Measurements from ENCODE around the gene SPPL2B. TPM values are rescaled to one million over a fixed set of nuclear protein-coding genes. Genes with fewer than 3 reads are reported as not detected.
"Not testable (repeated sequence)": the region's sequence is repeated elsewhere in the genome, so short reads cannot be mapped to it uniquely, and the experiment has no call there.

SPPL2B gene
- polyA plus RNA-seq, 2 donors = 27.4 to 59.1 TPM

DNA sequence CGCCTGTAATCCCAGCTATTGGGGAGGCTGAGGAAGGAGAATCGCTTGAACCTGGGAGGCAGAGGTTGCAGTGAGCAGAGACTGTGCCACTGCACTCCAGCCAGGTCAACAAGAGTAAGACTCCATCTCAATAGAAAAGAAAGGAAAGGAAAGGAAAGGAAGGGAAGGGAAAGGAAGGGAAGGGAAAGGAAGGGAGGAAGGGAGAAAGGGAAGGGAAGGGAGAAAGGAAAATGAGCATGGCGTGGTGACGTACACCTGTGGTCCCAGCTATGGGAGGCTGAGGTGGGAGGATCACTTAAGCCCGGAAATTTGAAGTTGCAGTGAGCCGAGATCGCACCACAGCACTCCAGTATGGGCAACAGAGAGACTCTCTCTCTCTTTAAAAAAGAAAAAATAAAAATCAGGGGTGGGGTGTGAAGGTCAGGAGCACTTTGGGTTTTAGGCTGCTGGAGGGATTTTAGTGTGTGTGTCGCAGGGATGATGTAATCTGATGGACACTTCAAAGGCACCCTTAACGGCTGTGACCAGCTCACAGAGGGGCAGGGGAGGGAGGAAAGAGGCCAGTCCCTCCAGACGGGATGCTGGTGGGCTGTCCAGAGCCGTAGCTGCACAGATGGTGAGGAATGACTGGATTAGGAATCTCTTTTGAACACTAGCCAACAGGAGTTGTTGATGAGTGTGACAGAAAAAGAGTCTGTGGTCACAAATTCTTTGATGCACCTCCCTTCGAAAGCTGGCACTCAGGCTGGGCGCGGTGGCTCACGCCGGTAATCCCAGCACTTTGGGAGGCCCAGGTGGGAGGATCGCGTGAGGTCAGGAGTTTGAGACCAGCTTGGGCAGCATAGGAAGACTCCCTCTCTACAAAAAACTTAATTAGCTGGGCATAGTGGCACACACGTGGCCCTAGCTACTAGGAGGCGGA lies 59.1 kb downstream of the SPPL2B start:
- no peaks in the 10 kb centered on the region for H3K36me3 ChIP-seq (ENCODE audit: control insufficient read depth in 2 of 2, insufficient read depth in 2 of 2, low read length in 1 of 2)
- WGBS, 2 donors = 76 to 77% methylated on average over 20 of the region's 20 CpGs
- no peak overlapping the region for H3K4me3 ChIP-seq (ENCODE audit: low read depth in 1 of 2, low read length in 2 of 2)
- no peaks in the 10 kb centered on the region for H3K27me3 ChIP-seq (ENCODE audit: control insufficient read depth in 1 of 2, insufficient read depth in 2 of 2, low read length in 2 of 2)
- H3K4me1 ChIP-seq (ENCODE audit: control insufficient read depth in 2 of 2, insufficient read depth in 2 of 2, low read length in 1 of 2) = peaks cover 2 to 3% of the 10 kb centered on the region in 2 donors
- no peaks in the 10 kb centered on the region for H3K9me3 ChIP-seq (ENCODE audit: control insufficient read depth in 2 of 2, insufficient read depth in 1 of 2, low read depth in 1 of 2, low read length in 1 of 2)
- H3K27ac ChIP-seq (ENCODE audit: low read depth in 2 of 2, low read length in 1 of 2) = no peak overlapping the region

DNA sequence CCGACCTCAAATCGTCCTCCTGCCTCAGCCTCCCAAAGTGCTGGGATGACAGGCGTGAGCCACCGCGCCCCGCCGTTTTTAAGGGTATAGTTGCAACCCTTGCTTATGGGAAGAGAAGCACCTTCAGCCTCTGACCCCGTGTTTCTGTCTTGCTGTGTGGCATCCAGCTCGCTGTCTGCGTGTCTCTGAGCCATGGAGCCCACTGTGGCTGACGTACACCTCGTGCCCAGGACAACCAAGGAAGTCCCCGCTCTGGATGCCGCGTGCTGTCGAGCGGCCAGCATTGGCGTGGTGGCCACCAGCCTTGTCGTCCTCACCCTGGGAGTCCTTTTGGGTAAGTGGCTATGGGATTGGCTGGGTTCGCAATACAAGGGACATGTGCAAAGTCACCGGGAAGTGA lies 61.1 kb downstream of the SPPL2B start:
- 81 to 85% methylated on average over 21 of the region's 21 CpGs for WGBS, 2 donors
- Histone ChIP-seq H3K4me1 (ENCODE audit: control insufficient read depth in 2 of 2, insufficient read depth in 2 of 2, low read length in 1 of 2) (peaks cover 2 to 3% of the 10 kb centered on the region in 2 donors), H3K27ac (ENCODE audit: low read depth in 2 of 2, low read length in 1 of 2) (no peak overlapping the region), H3K9me3 (ENCODE audit: control insufficient read depth in 2 of 2, insufficient read depth in 1 of 2, low read depth in 1 of 2, low read length in 1 of 2) (no peaks in the 10 kb centered on the region), H3K27me3 (ENCODE audit: control insufficient read depth in 1 of 2, insufficient read depth in 2 of 2, low read length in 2 of 2) (no peaks in the 10 kb centered on the region), H3K36me3 (ENCODE audit: control insufficient read depth in 2 of 2, insufficient read depth in 2 of 2, low read length in 1 of 2) (no peaks in the 10 kb centered on the region), H3K4me3 (ENCODE audit: low read depth in 1 of 2, low read length in 2 of 2) (no peak overlapping the region)

DNA sequence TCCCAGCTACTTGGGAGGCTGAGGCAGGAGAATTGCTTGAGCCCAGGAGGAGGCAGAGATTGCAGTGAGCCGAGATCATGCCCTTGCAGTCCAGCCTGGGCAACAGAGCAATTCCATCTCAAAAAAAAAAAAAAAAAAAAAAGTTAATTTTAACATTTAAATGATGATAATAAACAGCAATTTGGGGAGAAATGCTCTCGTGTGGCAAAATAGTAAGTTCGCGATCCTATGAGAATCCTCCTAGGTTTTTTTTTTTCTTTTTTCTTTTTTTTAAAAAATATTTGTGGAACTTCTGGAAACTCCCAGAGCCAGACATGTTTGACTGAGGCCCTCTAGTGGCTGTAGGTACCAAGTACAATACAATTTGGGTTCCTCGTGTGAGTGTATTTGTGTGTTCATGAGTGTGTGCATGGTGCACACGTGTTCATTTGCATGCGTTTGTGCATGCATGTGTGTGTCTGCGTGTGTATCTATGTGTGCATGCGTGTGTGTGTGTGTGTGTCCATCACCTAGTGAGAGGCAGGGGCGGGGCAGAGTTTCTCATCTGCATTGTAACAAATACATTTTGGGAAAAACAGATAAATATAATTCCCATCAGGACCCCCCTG lies 62.7 kb downstream of the SPPL2B start:
- H3K9me3 ChIP-seq (ENCODE audit: control insufficient read depth in 2 of 2, insufficient read depth in 1 of 2, low read depth in 1 of 2, low read length in 1 of 2) = no peaks in the 10 kb centered on the region
- WGBS, 2 donors = 4 to 5% methylated on average over 10 of the region's 10 CpGs
- H3K36me3 ChIP-seq (ENCODE audit: control insufficient read depth in 2 of 2, insufficient read depth in 2 of 2, low read length in 1 of 2) = no peaks in the 10 kb centered on the region
- no peaks in the 10 kb centered on the region for H3K27me3 ChIP-seq (ENCODE audit: control insufficient read depth in 1 of 2, insufficient read depth in 2 of 2, low read length in 2 of 2)
- no peaks in the 10 kb centered on the region for H3K4me1 ChIP-seq (ENCODE audit: control insufficient read depth in 2 of 2, insufficient read depth in 2 of 2, low read length in 1 of 2)
- H3K4me3 ChIP-seq (ENCODE audit: low read depth in 1 of 2, low read length in 2 of 2) = no peak overlapping the region
- no peak overlapping the region for H3K27ac ChIP-seq (ENCODE audit: low read depth in 2 of 2, low read length in 1 of 2)

DNA sequence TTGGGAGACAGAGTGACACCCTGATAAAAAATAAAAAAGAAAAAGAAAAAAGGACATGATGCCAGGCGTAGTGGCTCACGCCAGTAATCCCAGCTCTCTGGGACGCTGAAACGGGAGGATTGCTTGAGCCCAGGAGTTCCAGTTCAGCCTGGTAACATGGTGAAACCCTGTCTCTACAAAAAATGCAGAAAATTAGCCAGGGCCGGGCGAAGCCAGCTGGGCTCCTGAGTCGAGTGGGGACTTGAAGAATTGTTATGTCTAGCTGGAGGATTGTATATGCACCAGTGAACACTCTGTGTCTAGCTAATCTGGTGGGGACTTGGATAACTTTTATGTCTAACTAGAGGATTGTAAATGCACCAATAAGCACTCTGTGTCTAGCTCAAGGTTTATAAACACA lies 63.9 kb downstream of the SPPL2B start:
- WGBS, 2 donors = 59 to 70% methylated on average over 7 of the region's 7 CpGs
- Histone ChIP-seq H3K9me3 (ENCODE audit: control insufficient read depth in 2 of 2, insufficient read depth in 1 of 2, low read depth in 1 of 2, low read length in 1 of 2) (no peaks in the 10 kb centered on the region), H3K36me3 (ENCODE audit: control insufficient read depth in 2 of 2, insufficient read depth in 2 of 2, low read length in 1 of 2) (no peaks in the 10 kb centered on the region), H3K27ac (ENCODE audit: low read depth in 2 of 2, low read length in 1 of 2) (no peak overlapping the region), H3K4me1 (ENCODE audit: control insufficient read depth in 2 of 2, insufficient read depth in 2 of 2, low read length in 1 of 2) (no peaks in the 10 kb centered on the region), H3K27me3 (ENCODE audit: control insufficient read depth in 1 of 2, insufficient read depth in 2 of 2, low read length in 2 of 2) (no peaks in the 10 kb centered on the region), H3K4me3 (ENCODE audit: low read depth in 1 of 2, low read length in 2 of 2) (no peak overlapping the region)

DNA sequence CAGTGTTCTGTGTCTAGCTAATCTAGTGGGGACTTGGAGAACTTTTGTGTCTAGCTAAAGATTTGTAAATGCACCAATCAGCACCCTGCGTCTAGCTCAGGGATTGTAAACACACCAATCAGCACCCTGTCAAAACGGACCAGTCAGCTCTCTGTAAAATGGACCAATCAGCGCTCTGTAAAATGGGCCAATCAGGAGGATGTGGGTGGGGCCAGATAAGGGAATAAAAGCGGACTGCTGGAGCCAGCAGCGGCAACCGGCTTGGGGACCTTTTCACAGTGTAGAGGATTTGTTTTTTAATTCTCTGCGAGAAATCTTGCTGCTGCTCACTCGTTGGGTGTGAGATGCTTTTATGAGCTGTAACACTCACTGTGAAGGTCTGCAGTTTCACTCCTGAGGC lies 64.4 kb downstream of the SPPL2B start:
- H3K9me3 ChIP-seq (ENCODE audit: control insufficient read depth in 2 of 2, insufficient read depth in 1 of 2, low read depth in 1 of 2, low read length in 1 of 2); H3K27ac ChIP-seq (ENCODE audit: low read depth in 2 of 2, low read length in 1 of 2); H3K4me1 ChIP-seq (ENCODE audit: control insufficient read depth in 2 of 2, insufficient read depth in 2 of 2, low read length in 1 of 2); H3K27me3 ChIP-seq (ENCODE audit: control insufficient read depth in 1 of 2, insufficient read depth in 2 of 2, low read length in 2 of 2); H3K4me3 ChIP-seq (ENCODE audit: low read depth in 1 of 2, low read length in 2 of 2); H3K36me3 ChIP-seq (ENCODE audit: control insufficient read depth in 2 of 2, insufficient read depth in 2 of 2, low read length in 1 of 2): not testable (repeated sequence)
- 77 to 79% methylated on average over 8 of the region's 8 CpGs for WGBS, 2 donors

DNA sequence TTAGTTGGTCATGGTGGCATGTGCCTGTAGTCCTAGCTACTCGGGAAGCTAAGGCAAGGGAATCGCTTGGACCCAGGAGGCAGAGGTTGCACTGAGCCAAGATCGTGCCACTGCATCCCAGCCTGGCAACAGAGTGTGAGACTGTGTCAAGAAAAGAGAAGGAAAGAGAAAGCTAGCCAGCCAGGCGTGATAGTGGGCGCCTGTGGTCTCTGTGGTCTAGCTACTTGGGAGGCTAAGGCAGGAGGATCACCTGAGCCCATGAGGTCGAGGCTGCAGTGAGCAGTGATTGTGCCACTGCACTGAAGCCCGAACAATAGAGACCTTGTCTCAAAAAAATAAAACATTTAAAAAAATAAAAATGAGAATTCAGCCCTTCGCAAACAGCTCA lies 65.6 kb downstream of the SPPL2B start:
- no peaks in the 10 kb centered on the region for H3K4me1 ChIP-seq (ENCODE audit: control insufficient read depth in 2 of 2, insufficient read depth in 2 of 2, low read length in 1 of 2)
- 66 to 69% methylated on average over 8 of the region's 8 CpGs for WGBS, 2 donors

DNA sequence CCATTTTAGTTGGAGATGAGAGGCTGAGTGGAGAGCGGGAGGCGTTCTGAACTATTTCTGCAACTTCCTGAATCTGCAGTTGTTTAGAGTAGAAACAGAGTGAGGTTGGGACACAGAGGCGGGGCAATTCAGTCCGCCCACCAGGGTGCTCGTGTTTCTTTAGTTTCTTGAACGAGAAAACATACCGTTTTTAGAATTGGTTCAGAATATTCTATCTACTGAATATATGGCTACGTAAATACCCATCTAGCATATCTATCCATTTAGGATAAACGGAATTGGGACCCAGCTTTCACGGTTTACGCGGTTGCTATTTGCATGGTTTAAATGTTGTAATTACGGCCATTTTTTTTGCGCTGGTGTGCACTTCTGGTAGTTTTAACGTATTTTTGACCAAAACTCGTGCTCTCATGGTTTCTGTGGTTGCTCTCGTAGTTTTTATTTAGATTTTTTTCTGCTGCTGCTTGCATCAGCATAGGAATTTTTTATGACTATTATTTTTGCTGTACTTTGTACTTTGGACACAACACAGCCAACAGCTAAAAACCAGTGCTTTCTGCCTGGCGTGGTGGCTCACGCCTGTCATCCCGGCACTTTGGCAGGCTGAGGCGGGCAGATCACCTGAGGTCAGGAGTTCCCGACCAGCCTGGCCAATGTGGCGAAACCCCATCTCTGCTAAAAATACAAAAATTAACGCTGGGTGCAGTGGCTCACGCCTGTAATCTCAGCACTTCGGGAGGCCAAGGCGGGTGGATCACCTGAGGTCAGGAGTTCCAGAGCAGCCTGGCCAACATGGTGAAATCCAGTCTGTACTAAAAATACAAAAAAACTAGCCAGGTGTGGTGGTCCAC lies 66.2 kb downstream of the SPPL2B start:
- Histone ChIP-seq H3K27me3 (ENCODE audit: control insufficient read depth in 1 of 2, insufficient read depth in 2 of 2, low read length in 2 of 2) (no peaks in the 10 kb centered on the region), H3K36me3 (ENCODE audit: control insufficient read depth in 2 of 2, insufficient read depth in 2 of 2, low read length in 1 of 2) (no peaks in the 10 kb centered on the region), H3K9me3 (ENCODE audit: control insufficient read depth in 2 of 2, insufficient read depth in 1 of 2, low read depth in 1 of 2, low read length in 1 of 2) (no peaks in the 10 kb centered on the region), H3K27ac (ENCODE audit: low read depth in 2 of 2, low read length in 1 of 2) (no peak overlapping the region), H3K4me3 (ENCODE audit: low read depth in 1 of 2, low read length in 2 of 2) (no peak overlapping the region), H3K4me1 (ENCODE audit: control insufficient read depth in 2 of 2, insufficient read depth in 2 of 2, low read length in 1 of 2) (no peaks in the 10 kb centered on the region)
- WGBS, 2 donors = 56 to 63% methylated on average over 27 of the region's 27 CpGs

More for the DNA sequence above, 65.6 kb downstream of the SPPL2B start:
- no peaks in the 10 kb centered on the region for H3K9me3 ChIP-seq (ENCODE audit: control insufficient read depth in 2 of 2, insufficient read depth in 1 of 2, low read depth in 1 of 2, low read length in 1 of 2)
- H3K27ac ChIP-seq (ENCODE audit: low read depth in 2 of 2, low read length in 1 of 2) = no peak overlapping the region
- no peaks in the 10 kb centered on the region for H3K36me3 ChIP-seq (ENCODE audit: control insufficient read depth in 2 of 2, insufficient read depth in 2 of 2, low read length in 1 of 2)
- H3K27me3 ChIP-seq (ENCODE audit: control insufficient read depth in 1 of 2, insufficient read depth in 2 of 2, low read length in 2 of 2) = no peaks in the 10 kb centered on the region
- H3K4me3 ChIP-seq (ENCODE audit: low read depth in 1 of 2, low read length in 2 of 2) = no peak overlapping the region

DNA sequence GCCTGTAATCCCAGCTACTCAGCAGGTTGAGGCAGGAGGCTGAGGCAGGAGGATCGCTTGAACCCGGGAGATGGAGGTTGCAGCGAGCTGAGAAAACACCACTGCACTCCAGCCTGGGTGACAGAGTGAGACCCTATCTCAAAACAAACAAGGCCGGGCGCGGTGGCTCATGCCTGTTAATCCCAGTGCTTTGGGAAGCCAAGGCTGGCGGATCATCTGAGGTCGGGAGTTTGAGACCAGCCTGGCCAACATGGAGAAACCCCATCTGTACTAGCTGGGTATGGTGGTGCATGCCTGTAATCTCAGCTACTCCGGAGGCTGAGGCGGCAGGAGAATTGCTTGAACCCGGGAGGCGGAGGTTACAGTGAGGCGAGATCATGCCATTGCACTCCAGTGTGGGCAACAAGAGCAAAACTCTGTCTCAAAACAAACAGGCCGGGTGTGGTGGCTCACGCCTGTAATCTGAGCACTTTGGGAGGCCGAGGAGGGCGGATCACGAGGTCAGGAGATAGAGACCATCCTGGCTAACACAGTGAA lies 66.9 kb downstream of the SPPL2B start:
- not testable (repeated sequence) for H3K4me3 ChIP-seq (ENCODE audit: low read depth in 1 of 2, low read length in 2 of 2); H3K27ac ChIP-seq (ENCODE audit: low read depth in 2 of 2, low read length in 1 of 2); H3K9me3 ChIP-seq (ENCODE audit: control insufficient read depth in 2 of 2, insufficient read depth in 1 of 2, low read depth in 1 of 2, low read length in 1 of 2); H3K36me3 ChIP-seq (ENCODE audit: control insufficient read depth in 2 of 2, insufficient read depth in 2 of 2, low read length in 1 of 2); H3K27me3 ChIP-seq (ENCODE audit: control insufficient read depth in 1 of 2, insufficient read depth in 2 of 2, low read length in 2 of 2); H3K4me1 ChIP-seq (ENCODE audit: control insufficient read depth in 2 of 2, insufficient read depth in 2 of 2, low read length in 1 of 2)
- WGBS, 2 donors = 83 to 86% methylated on average over 18 of the region's 18 CpGs

DNA sequence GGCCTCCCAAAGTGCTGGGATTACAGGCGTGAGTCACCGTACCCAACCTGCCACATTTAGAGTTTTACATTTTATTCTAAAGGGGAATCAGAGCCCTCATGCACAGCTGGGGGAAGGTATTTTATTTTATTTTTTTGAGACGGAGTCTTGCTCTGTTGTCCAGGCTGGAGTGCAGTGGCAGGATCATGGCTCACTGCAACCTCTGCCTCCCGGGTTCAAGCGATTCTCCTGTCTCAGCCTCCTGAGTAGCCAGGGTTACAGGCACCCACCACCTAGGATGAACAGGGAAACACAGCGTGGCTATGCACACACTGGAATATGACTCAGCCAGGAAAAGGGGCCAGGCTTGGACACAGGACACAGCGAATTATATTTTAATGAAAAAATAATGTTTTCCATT lies 68.7 kb downstream of the SPPL2B start:
- not testable (repeated sequence) for H3K4me3 ChIP-seq (ENCODE audit: low read depth in 1 of 2, low read length in 2 of 2); H3K27me3 ChIP-seq (ENCODE audit: control insufficient read depth in 1 of 2, insufficient read depth in 2 of 2, low read length in 2 of 2); H3K4me1 ChIP-seq (ENCODE audit: control insufficient read depth in 2 of 2, insufficient read depth in 2 of 2, low read length in 1 of 2); H3K36me3 ChIP-seq (ENCODE audit: control insufficient read depth in 2 of 2, insufficient read depth in 2 of 2, low read length in 1 of 2); H3K27ac ChIP-seq (ENCODE audit: low read depth in 2 of 2, low read length in 1 of 2); H3K9me3 ChIP-seq (ENCODE audit: control insufficient read depth in 2 of 2, insufficient read depth in 1 of 2, low read depth in 1 of 2, low read length in 1 of 2)
- 94 to 95% methylated on average over 7 of the region's 7 CpGs for WGBS, 2 donors
